DOHH2 (cell line): Measurements from ENCODE around the gene HNRNPLL.

Experiments
- CTCF ChIP-seq: fragments of 200-600 bp; sonication (generic); IDR thresholded peaks from one replicate; pipeline ENCODE4 v1.5.1; 2014; ENCODE audit warnings: antibody characterized with exemption, mild to moderate bottlenecking, low read depth, low read length; ENCODE audit not compliant: poor library complexity, severe bottlenecking
- EZH2phosphoT487 ChIP-seq: fragments of 200-600 bp; sonication (generic); IDR thresholded peaks from 2 replicates; pipeline ENCODE4 v1.6.1; 2017; ENCODE audit warnings: borderline replicate concordance, mild to moderate bottlenecking, antibody characterized with exemption, low read length, moderate library complexity, mixed read lengths

GRCh38 chr2:38540580-38541286 is 62.0 kb downstream of the HNRNPLL start:
- TF ChIP-seq CTCF: no peak
- no peak for TF ChIP-seq EZH2phosphoT487
